GM23338 (cell line): ENCODE data around the gene ACSBG1. TPM values are rescaled to one million over a fixed set of nuclear protein-coding genes. Genes with fewer than 3 reads are reported as not detected.

Source experiments
- ATAC-seq: fragments of 200-7000 bp; cut with Tn5 transposase; 3 replicates; pipeline ENCODE4 v1.9.1; 2020
- DNase-seq: peaks from one replicate; pipeline ENCODE4 v3.0.0-alpha.2; 2015; ENCODE audit warnings: low spot score
- H2AFZ ChIP-seq: fragments of 200-600 bp; sonication (generic); 2 replicates; pipeline ENCODE4 v1.8.0; 2016; ENCODE audit warnings: antibody characterized with exemption, mild to moderate bottlenecking, moderate library complexity
- H3F3A ChIP-seq: fragments of 200-600 bp; sonication (generic); replicated peaks from 2 replicates; pipeline ENCODE4 v1.8.0; 2017; ENCODE audit warnings: antibody characterized with exemption, mixed run types, low read depth
- H3K27ac ChIP-seq: fragments of 200-600 bp; sonication (generic); 2 replicates; pipeline ENCODE4 v1.6.1; 2016; ENCODE audit warnings: low read depth
- H3K27me3 ChIP-seq: fragments of 200-600 bp; sonication (generic); 2 replicates; pipeline ENCODE4 v1.8.0; 2016; ENCODE audit warnings: mild to moderate bottlenecking, mixed run types, moderate library complexity; ENCODE audit not compliant: insufficient read depth
- H3K36me3 ChIP-seq: fragments of 200-600 bp; sonication (generic); 2 replicates; pipeline ENCODE4 v1.8.0; 2016; ENCODE audit warnings: mild to moderate bottlenecking; ENCODE audit not compliant: insufficient read depth
- H3K4me1 ChIP-seq: fragments of 200-600 bp; sonication (generic); 2 replicates; pipeline ENCODE4 v1.8.0; 2016; ENCODE audit warnings: mild to moderate bottlenecking, moderate library complexity; ENCODE audit not compliant: insufficient read depth
- H3K4me2 ChIP-seq: fragments of 200-600 bp; sonication (generic); 2 replicates; pipeline ENCODE4 v1.7.1; 2017; ENCODE audit warnings: mixed run types
- H3K4me3 ChIP-seq: fragments of 200-600 bp; sonication (generic); 2 replicates; pipeline ENCODE4 v1.6.1; 2016; ENCODE audit warnings: mixed run types
- H3K79me2 ChIP-seq: fragments of 200-600 bp; sonication (generic); replicated peaks from 2 replicates; pipeline ENCODE4 v1.8.0; 2017; ENCODE audit warnings: mild to moderate bottlenecking; ENCODE audit not compliant: insufficient read depth
- H3K9me2 ChIP-seq: fragments of 200-600 bp; sonication (generic); 2 replicates; pipeline ENCODE4 v1.8.0; 2017; ENCODE audit not compliant: insufficient read depth
- H4K20me1 ChIP-seq: fragments of 200-600 bp; sonication (generic); replicated peaks from 2 replicates; pipeline ENCODE4 v1.8.0; 2017; ENCODE audit warnings: mild to moderate bottlenecking; ENCODE audit not compliant: insufficient read depth
- H3K27ac Mint-ChIP-seq: 2 replicates; pipeline ENCODE4 v1.8.0; 2020; ENCODE audit warnings: inconsistent platforms, mild to moderate bottlenecking, moderate library complexity, mixed read lengths
- H3K27me3 Mint-ChIP-seq: 3 replicates; pipeline ENCODE4 v1.8.0; 2022; ENCODE audit warnings: low read depth, mild to moderate bottlenecking, moderate library complexity, mixed read lengths, inconsistent platforms; ENCODE audit not compliant: insufficient read depth, poor library complexity
- H3K36me3 Mint-ChIP-seq: 3 replicates; pipeline ENCODE4 v1.8.0; 2021; ENCODE audit warnings: low read depth, mild to moderate bottlenecking, inconsistent platforms, moderate library complexity, mixed read lengths
- H3K4me1 Mint-ChIP-seq: 3 replicates; pipeline ENCODE4 v1.8.0; 2020; ENCODE audit warnings: mild to moderate bottlenecking, inconsistent platforms, mixed read lengths
- H3K4me3 Mint-ChIP-seq: 3 replicates; pipeline ENCODE4 v1.8.0; 2021; ENCODE audit warnings: moderate library complexity, mild to moderate bottlenecking, inconsistent platforms, mixed read lengths
- H3K9me3 Mint-ChIP-seq: 3 replicates; pipeline ENCODE4 v1.8.0; 2020; ENCODE audit warnings: moderate library complexity, mild to moderate bottlenecking, inconsistent platforms, mixed read lengths
- CREB1 ChIP-seq: fragments of 250-450 bp; sonication (Bioruptor Pico); IDR thresholded peaks from 2 replicates; pipeline ENCODE4 v1.5.0; 2020; ENCODE audit warnings: low read depth, mild to moderate bottlenecking, moderate library complexity
- EZH2phosphoT487 ChIP-seq: fragments of 200-600 bp; sonication (generic); IDR thresholded peaks from one replicate; pipeline ENCODE4 v1.8.1; 2018; ENCODE audit warnings: antibody characterized with exemption; ENCODE audit not compliant: unreplicated experiment
- NANOG ChIP-seq: IDR thresholded peaks from 2 replicates; pipeline ENCODE4 v1.6.1; 2016; ENCODE audit warnings: antibody characterized with exemption, borderline replicate concordance
- POLR2AphosphoS5 ChIP-seq: IDR thresholded peaks from 2 replicates; pipeline ENCODE4 v1.6.1; 2016; ENCODE audit warnings: antibody characterized with exemption, low read depth
- STAT1 ChIP-seq: IDR thresholded peaks from one replicate; pipeline ENCODE4 v1.6.1; 2016; ENCODE audit warnings: antibody characterized with exemption; ENCODE audit not compliant: unreplicated experiment
- ZNF114 ChIP-seq: fragments of 250-450 bp; sonication (Bioruptor Pico); IDR thresholded peaks from 2 replicates; pipeline ENCODE4 v1.5.0; 2020; ENCODE audit warnings: mild to moderate bottlenecking, moderate library complexity
- ZNF331 ChIP-seq: fragments of 250-450 bp; sonication (Bioruptor Pico); IDR thresholded peaks from 2 replicates; pipeline ENCODE4 v1.5.0; 2020; ENCODE audit warnings: low read depth, mild to moderate bottlenecking, moderate library complexity
- polyA plus RNA-seq: library from polyadenylated mRNA; unstranded; fragments of >200 nt; fragmentation: Nextera tagmentation; extraction: Ambion mirVana; gene quantifications from 2 replicates; pipeline ENCODE4 v1.2.1, GENCODE V29; 2016
- total RNA-seq: library from RNA; depleted of rRNA; stranded (reverse); fragments of >200 nt; shearing (Covaris generic); gene quantifications from 2 replicates; pipeline ENCODE4 v1.2.3, GENCODE V29; 2014
- TF ChIP-seq, protein P1 (sequence below), 2 experiments: fragments of 200-600 bp in 1 of 2; sonication (generic) in 1 of 2; conservative IDR thresholded peaks; 2 replicates each; pipeline versions ENCODE4 v1.5.1 to v1.6.1; 2016 to 2017; ENCODE audit warnings: antibody characterized with exemption in 2 of 2, low read depth in 2 of 2, mild to moderate bottlenecking in 2 of 2, moderate library complexity in 1 of 2
- TF ChIP-seq, protein P2 (sequence below): fragments of 250-450 bp; sonication (Bioruptor Pico); IDR thresholded peaks from 2 replicates; pipeline ENCODE4 v1.5.0; 2020; ENCODE audit warnings: mild to moderate bottlenecking, moderate library complexity
- TF ChIP-seq, protein P3 (sequence below): IDR thresholded peaks from one replicate; pipeline ENCODE4 v1.6.1; 2018; ENCODE audit warnings: antibody characterized with exemption; ENCODE audit not compliant: unreplicated experiment

ACSBG1 gene
- total and polyA plus RNA-seq, 2 experiments from 2014 or later = 1.9 to 10.0 TPM

GRCh38 chr15:78261062-78261461 is 26.7 kb upstream of the ACSBG1 start:
- H3K27me3 ChIP-seq = peaks cover 26% of the 10 kb centered on the region
- H3K4me1 ChIP-seq = no peaks in the 10 kb centered on the region
- TF ChIP-seq CREB1 (CRISPR knock-in tag) (no peak), NANOG (no peak), EZH2phosphoT487 (no peak), ZNF331 (no peak), POLR2AphosphoS5 (no peak), ZNF114 (CRISPR knock-in tag) (no peak), STAT1 (no peak)
- TF ChIP-seq, protein P1, sequence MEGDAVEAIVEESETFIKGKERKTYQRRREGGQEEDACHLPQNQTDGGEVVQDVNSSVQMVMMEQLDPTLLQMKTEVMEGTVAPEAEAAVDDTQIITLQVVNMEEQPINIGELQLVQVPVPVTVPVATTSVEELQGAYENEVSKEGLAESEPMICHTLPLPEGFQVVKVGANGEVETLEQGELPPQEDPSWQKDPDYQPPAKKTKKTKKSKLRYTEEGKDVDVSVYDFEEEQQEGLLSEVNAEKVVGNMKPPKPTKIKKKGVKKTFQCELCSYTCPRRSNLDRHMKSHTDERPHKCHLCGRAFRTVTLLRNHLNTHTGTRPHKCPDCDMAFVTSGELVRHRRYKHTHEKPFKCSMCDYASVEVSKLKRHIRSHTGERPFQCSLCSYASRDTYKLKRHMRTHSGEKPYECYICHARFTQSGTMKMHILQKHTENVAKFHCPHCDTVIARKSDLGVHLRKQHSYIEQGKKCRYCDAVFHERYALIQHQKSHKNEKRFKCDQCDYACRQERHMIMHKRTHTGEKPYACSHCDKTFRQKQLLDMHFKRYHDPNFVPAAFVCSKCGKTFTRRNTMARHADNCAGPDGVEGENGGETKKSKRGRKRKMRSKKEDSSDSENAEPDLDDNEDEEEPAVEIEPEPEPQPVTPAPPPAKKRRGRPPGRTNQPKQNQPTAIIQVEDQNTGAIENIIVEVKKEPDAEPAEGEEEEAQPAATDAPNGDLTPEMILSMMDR (conservative IDR thresholded peaks at IDR 0.05; ENCODE audit: low read depth in 2 of 2) = no peak
- TF ChIP-seq, protein P2, sequence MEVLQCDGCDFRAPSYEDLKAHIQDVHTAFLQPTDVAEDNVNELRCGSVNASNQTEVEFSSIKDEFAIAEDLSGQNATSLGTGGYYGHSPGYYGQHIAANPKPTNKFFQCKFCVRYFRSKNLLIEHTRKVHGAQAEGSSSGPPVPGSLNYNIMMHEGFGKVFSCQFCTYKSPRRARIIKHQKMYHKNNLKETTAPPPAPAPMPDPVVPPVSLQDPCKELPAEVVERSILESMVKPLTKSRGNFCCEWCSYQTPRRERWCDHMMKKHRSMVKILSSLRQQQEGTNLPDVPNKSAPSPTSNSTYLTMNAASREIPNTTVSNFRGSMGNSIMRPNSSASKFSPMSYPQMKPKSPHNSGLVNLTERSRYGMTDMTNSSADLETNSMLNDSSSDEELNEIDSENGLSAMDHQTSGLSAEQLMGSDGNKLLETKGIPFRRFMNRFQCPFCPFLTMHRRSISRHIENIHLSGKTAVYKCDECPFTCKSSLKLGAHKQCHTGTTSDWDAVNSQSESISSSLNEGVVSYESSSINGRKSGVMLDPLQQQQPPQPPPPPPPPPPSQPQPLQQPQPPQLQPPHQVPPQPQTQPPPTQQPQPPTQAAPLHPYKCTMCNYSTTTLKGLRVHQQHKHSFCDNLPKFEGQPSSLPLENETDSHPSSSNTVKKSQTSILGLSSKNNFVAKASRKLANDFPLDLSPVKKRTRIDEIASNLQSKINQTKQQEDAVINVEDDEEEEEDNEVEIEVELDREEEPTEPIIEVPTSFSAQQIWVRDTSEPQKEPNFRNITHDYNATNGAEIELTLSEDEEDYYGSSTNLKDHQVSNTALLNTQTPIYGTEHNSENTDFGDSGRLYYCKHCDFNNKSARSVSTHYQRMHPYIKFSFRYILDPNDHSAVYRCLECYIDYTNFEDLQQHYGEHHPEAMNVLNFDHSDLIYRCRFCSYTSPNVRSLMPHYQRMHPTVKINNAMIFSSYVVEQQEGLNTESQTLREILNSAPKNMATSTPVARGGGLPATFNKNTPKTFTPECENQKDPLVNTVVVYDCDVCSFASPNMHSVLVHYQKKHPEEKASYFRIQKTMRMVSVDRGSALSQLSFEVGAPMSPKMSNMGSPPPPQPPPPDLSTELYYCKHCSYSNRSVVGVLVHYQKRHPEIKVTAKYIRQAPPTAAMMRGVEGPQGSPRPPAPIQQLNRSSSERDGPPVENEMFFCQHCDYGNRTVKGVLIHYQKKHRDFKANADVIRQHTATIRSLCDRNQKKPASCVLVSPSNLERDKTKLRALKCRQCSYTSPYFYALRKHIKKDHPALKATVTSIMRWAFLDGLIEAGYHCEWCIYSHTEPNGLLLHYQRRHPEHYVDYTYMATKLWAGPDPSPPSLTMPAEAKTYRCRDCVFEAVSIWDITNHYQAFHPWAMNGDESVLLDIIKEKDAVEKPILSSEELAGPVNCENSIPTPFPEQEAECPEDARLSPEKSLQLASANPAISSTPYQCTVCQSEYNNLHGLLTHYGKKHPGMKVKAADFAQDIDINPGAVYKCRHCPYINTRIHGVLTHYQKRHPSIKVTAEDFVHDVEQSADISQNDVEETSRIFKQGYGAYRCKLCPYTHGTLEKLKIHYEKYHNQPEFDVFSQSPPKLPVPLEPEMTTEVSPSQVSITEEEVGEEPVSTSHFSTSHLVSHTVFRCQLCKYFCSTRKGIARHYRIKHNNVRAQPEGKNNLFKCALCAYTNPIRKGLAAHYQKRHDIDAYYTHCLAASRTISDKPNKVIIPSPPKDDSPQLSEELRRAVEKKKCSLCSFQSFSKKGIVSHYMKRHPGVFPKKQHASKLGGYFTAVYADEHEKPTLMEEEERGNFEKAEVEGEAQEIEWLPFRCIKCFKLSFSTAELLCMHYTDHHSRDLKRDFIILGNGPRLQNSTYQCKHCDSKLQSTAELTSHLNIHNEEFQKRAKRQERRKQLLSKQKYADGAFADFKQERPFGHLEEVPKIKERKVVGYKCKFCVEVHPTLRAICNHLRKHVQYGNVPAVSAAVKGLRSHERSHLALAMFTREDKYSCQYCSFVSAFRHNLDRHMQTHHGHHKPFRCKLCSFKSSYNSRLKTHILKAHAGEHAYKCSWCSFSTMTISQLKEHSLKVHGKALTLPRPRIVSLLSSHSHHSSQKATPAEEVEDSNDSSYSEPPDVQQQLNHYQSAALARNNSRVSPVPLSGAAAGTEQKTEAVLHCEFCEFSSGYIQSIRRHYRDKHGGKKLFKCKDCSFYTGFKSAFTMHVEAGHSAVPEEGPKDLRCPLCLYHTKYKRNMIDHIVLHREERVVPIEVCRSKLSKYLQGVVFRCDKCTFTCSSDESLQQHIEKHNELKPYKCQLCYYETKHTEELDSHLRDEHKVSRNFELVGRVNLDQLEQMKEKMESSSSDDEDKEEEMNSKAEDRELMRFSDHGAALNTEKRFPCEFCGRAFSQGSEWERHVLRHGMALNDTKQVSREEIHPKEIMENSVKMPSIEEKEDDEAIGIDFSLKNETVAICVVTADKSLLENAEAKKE = no peak
- TF ChIP-seq, protein P3, sequence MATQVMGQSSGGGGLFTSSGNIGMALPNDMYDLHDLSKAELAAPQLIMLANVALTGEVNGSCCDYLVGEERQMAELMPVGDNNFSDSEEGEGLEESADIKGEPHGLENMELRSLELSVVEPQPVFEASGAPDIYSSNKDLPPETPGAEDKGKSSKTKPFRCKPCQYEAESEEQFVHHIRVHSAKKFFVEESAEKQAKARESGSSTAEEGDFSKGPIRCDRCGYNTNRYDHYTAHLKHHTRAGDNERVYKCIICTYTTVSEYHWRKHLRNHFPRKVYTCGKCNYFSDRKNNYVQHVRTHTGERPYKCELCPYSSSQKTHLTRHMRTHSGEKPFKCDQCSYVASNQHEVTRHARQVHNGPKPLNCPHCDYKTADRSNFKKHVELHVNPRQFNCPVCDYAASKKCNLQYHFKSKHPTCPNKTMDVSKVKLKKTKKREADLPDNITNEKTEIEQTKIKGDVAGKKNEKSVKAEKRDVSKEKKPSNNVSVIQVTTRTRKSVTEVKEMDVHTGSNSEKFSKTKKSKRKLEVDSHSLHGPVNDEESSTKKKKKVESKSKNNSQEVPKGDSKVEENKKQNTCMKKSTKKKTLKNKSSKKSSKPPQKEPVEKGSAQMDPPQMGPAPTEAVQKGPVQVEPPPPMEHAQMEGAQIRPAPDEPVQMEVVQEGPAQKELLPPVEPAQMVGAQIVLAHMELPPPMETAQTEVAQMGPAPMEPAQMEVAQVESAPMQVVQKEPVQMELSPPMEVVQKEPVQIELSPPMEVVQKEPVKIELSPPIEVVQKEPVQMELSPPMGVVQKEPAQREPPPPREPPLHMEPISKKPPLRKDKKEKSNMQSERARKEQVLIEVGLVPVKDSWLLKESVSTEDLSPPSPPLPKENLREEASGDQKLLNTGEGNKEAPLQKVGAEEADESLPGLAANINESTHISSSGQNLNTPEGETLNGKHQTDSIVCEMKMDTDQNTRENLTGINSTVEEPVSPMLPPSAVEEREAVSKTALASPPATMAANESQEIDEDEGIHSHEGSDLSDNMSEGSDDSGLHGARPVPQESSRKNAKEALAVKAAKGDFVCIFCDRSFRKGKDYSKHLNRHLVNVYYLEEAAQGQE = no peak
- H3K27ac ChIP-seq = no peak overlapping the region
- H3K79me2 ChIP-seq = no peaks in the 10 kb centered on the region
- peaks cover 8% of the 10 kb centered on the region; the same call in 1 of the 2 replicates for H3F3A ChIP-seq
- ATAC-seq (no peak), DNase-seq (no peak)
- H4K20me1 ChIP-seq = no peaks in the 10 kb centered on the region
- H3K4me2 ChIP-seq = no peak overlapping the region
- no peaks in the 10 kb centered on the region for H3K36me3 Mint-ChIP-seq
- peaks cover 3% of the 10 kb centered on the region; the same call in 1 of the 3 replicates for H3K4me1 Mint-ChIP-seq
- no peaks in the 10 kb centered on the region for H3K36me3 ChIP-seq
- no peak overlapping the region for H3K27ac Mint-ChIP-seq
- no peak overlapping the region for H3K4me3 ChIP-seq
- no peak overlapping the region for H3K4me3 Mint-ChIP-seq
- peaks cover 17% of the 10 kb centered on the region for H3K27me3 Mint-ChIP-seq
- H3K9me3 Mint-ChIP-seq = no peaks in the 10 kb centered on the region
- H2AFZ ChIP-seq = no peak overlapping the region
- no peaks in the 10 kb centered on the region; the same call in 1 of the 2 replicates for H3K9me2 ChIP-seq
